Endothelial cell of umbilical vein (primary cell): ENCODE measurements around the gene NCK2. TPM values are rescaled to one million over a fixed set of nuclear protein-coding genes. Genes with fewer than 3 reads are reported as not detected.

Experiments used
- BruUV-seq: library from RNA; stranded (reverse); fragments of 400-500 nt; replicated peaks from 2 replicates; lab custom pipeline; 2021; lab: Mats Ljungman, UMichigan
- CTCF ChIA-PET: fragments of 300-600, 350-600 bp; sonication (Branson Sonifier 250); formaldehyde crosslinking; loops from one replicate; lab custom pipeline; 2021; ENCODE audit warnings: antibody characterized with exemption, inconsistent platforms; lab: Charles Lee
- POLR2A ChIA-PET: fragments of 300-600, 350-600 bp; sonication (Branson Sonifier 250); formaldehyde crosslinking; loops from one replicate; lab custom pipeline; 2021; ENCODE audit warnings: antibody characterized with exemption, inconsistent platforms; lab: Charles Lee
- DNase-seq: peaks from one replicate; pipeline ENCODE4 v3.0.0-alpha.2; 2011; ENCODE audit warnings: low read depth, low spot score
- FAIRE-seq: peaks from 2 replicates; lab custom pipeline; 2011; peaks lifted over from hg19 to GRCh38; lab: Jason Lieb, UNC
- H2AFZ ChIP-seq: 2 replicates; pipeline ENCODE4 v1.6.0; 2012; ENCODE audit warnings: low read depth, low read length, control low read depth, inconsistent platforms
- H3K27ac ChIP-seq: 2 replicates; pipeline ENCODE4 v1.5.1; 2011; ENCODE audit warnings: low read depth, mild to moderate bottlenecking, control low read depth, low read length, moderate library complexity; ENCODE audit not compliant: insufficient read depth
- H3K27me3 ChIP-seq, 2 experiments: 2 replicates each; pipeline versions ENCODE4 v1.6.0 to v1.6.1; 2011; ENCODE audit warnings: low read length in 2 of 2, mixed read lengths in 1 of 2; ENCODE audit not compliant: control insufficient read depth in 2 of 2, insufficient read depth in 2 of 2
- H3K36me3 ChIP-seq, 2 experiments: 2 replicates in 1 of 2; 3 replicates in 1 of 2; pipeline ENCODE4 v1.5.1; 2011; ENCODE audit warnings: low read length in 2 of 2, mild to moderate bottlenecking in 1 of 2, moderate library complexity in 1 of 2; ENCODE audit not compliant: control insufficient read depth in 2 of 2, insufficient read depth in 2 of 2; ENCODE audit errors: extremely low read depth in 1 of 2
- H3K4me1 ChIP-seq: 3 replicates; pipeline ENCODE4 v1.5.1; 2011; ENCODE audit warnings: mild to moderate bottlenecking, low read length; ENCODE audit not compliant: control insufficient read depth, insufficient read depth; ENCODE audit errors: extremely low read depth
- H3K4me2 ChIP-seq: 2 replicates; pipeline ENCODE4 v1.6.1; 2011; ENCODE audit warnings: low read length, control low read depth, mixed read lengths; ENCODE audit not compliant: insufficient read depth
- H3K4me3 ChIP-seq, 3 experiments: fragments of 200-600 bp in 1 of 3; sonication (generic), shearing (Covaris generic) in 1 of 3; replicated peaks in 1 of 3; 2 replicates each; pipeline ENCODE4 v1.5.1; 2011 to 2016; ENCODE audit warnings: control low read depth in 3 of 3, low read length in 3 of 3, mild to moderate bottlenecking in 2 of 3, inconsistent platforms in 1 of 3, low read depth in 1 of 3, moderate library complexity in 1 of 3; ENCODE audit not compliant: insufficient read depth in 1 of 3
- H3K79me2 ChIP-seq: 2 replicates; pipeline ENCODE4 v1.6.0; 2012; ENCODE audit warnings: low read length, inconsistent platforms; ENCODE audit not compliant: control insufficient read depth, insufficient read depth
- H3K9ac ChIP-seq: replicated peaks from 2 replicates; pipeline ENCODE3; 2011; ENCODE audit warnings: low read length, control low read depth; ENCODE audit not compliant: insufficient read depth; ENCODE audit errors: extremely low read depth
- H3K9me1 ChIP-seq: replicated peaks from 3 replicates; pipeline ENCODE4 v1.6.0; 2011; ENCODE audit warnings: mild to moderate bottlenecking, low read length; ENCODE audit not compliant: control insufficient read depth, insufficient read depth; ENCODE audit errors: extremely low read depth
- H3K9me3 ChIP-seq: replicated peaks from 2 replicates; pipeline ENCODE4 v1.5.1; 2012; ENCODE audit warnings: low read length, inconsistent platforms; ENCODE audit not compliant: control insufficient read depth, insufficient read depth
- H4K20me1 ChIP-seq: replicated peaks from 2 replicates; pipeline ENCODE3; 2011; ENCODE audit warnings: mild to moderate bottlenecking, low read length; ENCODE audit not compliant: control insufficient read depth, insufficient read depth; ENCODE audit errors: extremely low read depth
- EZH2 ChIP-seq: IDR thresholded peaks from 2 replicates; pipeline ENCODE4 v1.6.1; 2012; ENCODE audit warnings: borderline replicate concordance, low read depth, mild to moderate bottlenecking, moderate library complexity, low read length, inconsistent platforms; ENCODE audit not compliant: severe bottlenecking
- FOS ChIP-seq: IDR thresholded peaks from 2 replicates; pipeline ENCODE4 v1.6.1; 2011; ENCODE audit warnings: mild to moderate bottlenecking, low read length, moderate library complexity, borderline replicate concordance; ENCODE audit not compliant: insufficient read depth
- GATA2 ChIP-seq: IDR thresholded peaks from 2 replicates; pipeline ENCODE4 v1.7.0; 2011; ENCODE audit warnings: low read depth, mild to moderate bottlenecking, moderate library complexity, mixed read lengths, low read length; ENCODE audit not compliant: insufficient read length, insufficient read depth
- JUN ChIP-seq: IDR thresholded peaks from 2 replicates; pipeline ENCODE4 v1.6.1; 2011; ENCODE audit warnings: borderline replicate concordance, low read depth; ENCODE audit not compliant: insufficient read length, insufficient read depth
- MAX ChIP-seq: IDR thresholded peaks from 2 replicates; pipeline ENCODE4 v1.6.1; 2011; ENCODE audit not compliant: insufficient read depth, insufficient read length
- MYC ChIP-seq: IDR thresholded peaks from one replicate; pipeline ENCODE4 v1.6.1; 2011; ENCODE audit warnings: mild to moderate bottlenecking, low read depth, low read length
- POLR2A ChIP-seq: IDR thresholded peaks from 2 replicates; pipeline ENCODE4 v1.6.1; 2012; ENCODE audit warnings: low read depth, mild to moderate bottlenecking, control low read depth, low read length
- POLR2AphosphoS5 ChIP-seq: IDR thresholded peaks from 2 replicates; pipeline ENCODE4 v1.6.1; 2012; ENCODE audit warnings: low read depth, mild to moderate bottlenecking, control low read depth, low read length, moderate library complexity; ENCODE audit not compliant: insufficient read depth
- dilution Hi-C: fragments of 300-500 bp; cut with MboI; formaldehyde crosslinking; loops from one replicate; pipeline ENCODE4 v1.15.0; 2019; ENCODE audit warnings: low sequenced_read_pairs; ENCODE audit not compliant: extremely low pct_ligation_motif_present
- intact Hi-C: fragments of 100-400 bp; cut with micrococcal nuclease; formaldehyde crosslinking; loops from one replicate; pipeline ENCODE4 v1.10.0; 2022
- polyA plus RNA-seq, 4 experiments: library from polyadenylated mRNA; depleted of rRNA in 3 of 4; stranded (reverse) in 3 of 4; unstranded in 1 of 4; fragments of >200 nt; gene quantifications; 2 replicates each; pipeline versions ENCODE4 v1.2.1 to v1.2.3, GENCODE V29; 2011 to 2012; ENCODE audit warnings: missing spikeins in 1 of 4
- total RNA-seq: library from RNA; stranded (reverse); gene quantifications from 2 replicates; pipeline ENCODE4 v1.2.3, GENCODE V29; 2021
- TF ChIP-seq, protein P1 (sequence below), 2 donors: IDR thresholded peaks; 1 replicate in 1 of 2; 2 replicates in 1 of 2; pipeline ENCODE4 v1.5.1; 2011; ENCODE audit warnings: low read length in 2 of 2, mild to moderate bottlenecking in 2 of 2, moderate library complexity in 2 of 2, control low read depth in 1 of 2, inconsistent platforms in 1 of 2, low read depth in 1 of 2; ENCODE audit not compliant: insufficient read depth in 1 of 2; ENCODE audit errors: extremely low read depth in 1 of 2

NCK2 gene
- total and polyA plus RNA-seq, 2 donors (not counting 3 experiments of a cell fraction or from before 2014, with no cell fraction given) = 23.8 to 39.1 TPM

GRCh38 chr2:105928086-105928485, 183.4 kb downstream of the NCK2 start:
- Histone ChIP-seq H3K79me2 (no peaks in the 10 kb centered on the region), H4K20me1 (no peaks in the 10 kb centered on the region), H2AFZ (no peak overlapping the region), H3K4me2 (no peak overlapping the region), H3K4me3 (no peak overlapping the region), H3K9me3 (no peaks in the 10 kb centered on the region), H3K4me1 (peaks cover 3% of the 10 kb centered on the region), H3K27me3 (no peaks in the 10 kb centered on the region), H3K36me3 (no peaks in the 10 kb centered on the region), H3K9ac (no peak overlapping the region), H3K9me1 (no peaks in the 10 kb centered on the region), H3K27ac (no peak overlapping the region)
- ChIA-PET POLR2A (no interaction called here), CTCF (no interaction called here)
- no peak for TF ChIP-seq MAX
- no peak for TF ChIP-seq POLR2AphosphoS5
- TF ChIP-seq, protein P1, sequence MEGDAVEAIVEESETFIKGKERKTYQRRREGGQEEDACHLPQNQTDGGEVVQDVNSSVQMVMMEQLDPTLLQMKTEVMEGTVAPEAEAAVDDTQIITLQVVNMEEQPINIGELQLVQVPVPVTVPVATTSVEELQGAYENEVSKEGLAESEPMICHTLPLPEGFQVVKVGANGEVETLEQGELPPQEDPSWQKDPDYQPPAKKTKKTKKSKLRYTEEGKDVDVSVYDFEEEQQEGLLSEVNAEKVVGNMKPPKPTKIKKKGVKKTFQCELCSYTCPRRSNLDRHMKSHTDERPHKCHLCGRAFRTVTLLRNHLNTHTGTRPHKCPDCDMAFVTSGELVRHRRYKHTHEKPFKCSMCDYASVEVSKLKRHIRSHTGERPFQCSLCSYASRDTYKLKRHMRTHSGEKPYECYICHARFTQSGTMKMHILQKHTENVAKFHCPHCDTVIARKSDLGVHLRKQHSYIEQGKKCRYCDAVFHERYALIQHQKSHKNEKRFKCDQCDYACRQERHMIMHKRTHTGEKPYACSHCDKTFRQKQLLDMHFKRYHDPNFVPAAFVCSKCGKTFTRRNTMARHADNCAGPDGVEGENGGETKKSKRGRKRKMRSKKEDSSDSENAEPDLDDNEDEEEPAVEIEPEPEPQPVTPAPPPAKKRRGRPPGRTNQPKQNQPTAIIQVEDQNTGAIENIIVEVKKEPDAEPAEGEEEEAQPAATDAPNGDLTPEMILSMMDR (IDR thresholded peaks at IDR 0.05; ENCODE audit: extremely low read depth in 1 of 2, insufficient read depth in 1 of 2, low read depth in 1 of 2, low read length in 2 of 2) = no peak
- TF ChIP-seq FOS = no peak
- TF ChIP-seq GATA2 = no peak
- TF ChIP-seq EZH2 = no peak
- TF ChIP-seq MYC = no peak
- no peak for TF ChIP-seq JUN
- TF ChIP-seq POLR2A = no peak
- dilution Hi-C loops (no loop called here), intact Hi-C loops (no loop called here)
- DNase-seq = no peak
- BruUV-seq = no TSS peak
- FAIRE-seq = no peak
